Measurements from ENCODE around the gene TRIM14. TPM values are rescaled to one million over a fixed set of nuclear protein-coding genes. Genes with fewer than 3 reads are reported as not detected.

TRIM14 gene
- total RNA-seq, 1 experiment from 2014 or later, result 20.2 TPM

- Histone ChIP-seq H3K4me2 (no peak overlapping the region), H3K27me3 (ENCODE audit: insufficient read depth, low read depth) (no peaks in the 10 kb centered on the region), H2AFZ (no peak overlapping the region), H3K4me3 (no peak overlapping the region), H3K9me2 (ENCODE audit: insufficient read depth) (no peaks in the 10 kb centered on the region), H3K79me2 (ENCODE audit: low read depth) (no peaks in the 10 kb centered on the region), H3F3A (ENCODE audit: insufficient read depth, low read depth) (peaks cover 7% of the 10 kb centered on the region; the same call in 1 of the 2 replicates), H3K36me3 (ENCODE audit: low read depth) (no peaks in the 10 kb centered on the region), H4K20me1 (ENCODE audit: insufficient read depth) (no peaks in the 10 kb centered on the region), H3K9me3 (ENCODE audit: insufficient read depth, low read depth) (no peaks in the 10 kb centered on the region), H3K27ac (no peak overlapping the region), H3K4me1 (replicated peaks; ENCODE audit: insufficient read depth) (no peaks in the 10 kb centered on the region)
- no TSS peak for BruUV-seq (replicated peaks)
- ChIA-PET POLR2A (ENCODE audit: unreplicated experiment) (interaction anchor here (0.5 kb wide), 1 partner anchor 92 kb away, joined by 3 read pairs; no protein-coding TSS in a partner anchor), CTCF (no interaction called here)
- DNase-seq, result no peak
- no peak for TF ChIP-seq EZH2 (IDR thresholded peaks at IDR 0.05; ENCODE audit: low read depth)
- no peak for TF ChIP-seq CTCF (conservative IDR thresholded peaks at IDR 0.05)
- intact Hi-C loops (cut with micrococcal nuclease; ENCODE audit: unreplicated experiment), result no loop called here
These were observed 31.3 kb downstream of the TRIM14 start for GRCh38 chr9:98087420-98088354.

GRCh38 chr9:98086461-98086860, 32.6 kb downstream of the TRIM14 start:
- Histone ChIP-seq H3K4me3 (no peak overlapping the region), H3K27me3 (ENCODE audit: insufficient read depth, low read depth) (no peaks in the 10 kb centered on the region), H4K20me1 (ENCODE audit: insufficient read depth) (no peaks in the 10 kb centered on the region), H3K9me3 (ENCODE audit: insufficient read depth, low read depth) (no peaks in the 10 kb centered on the region), H3K9me2 (ENCODE audit: insufficient read depth) (no peaks in the 10 kb centered on the region), H3K36me3 (ENCODE audit: low read depth) (no peaks in the 10 kb centered on the region), H3K27ac (no peak overlapping the region), H3K79me2 (ENCODE audit: low read depth) (no peaks in the 10 kb centered on the region), H3K4me2 (no peak overlapping the region), H2AFZ (no peak overlapping the region), H3F3A (ENCODE audit: insufficient read depth, low read depth) (peaks cover 14% of the 10 kb centered on the region; the same call in 1 of the 2 replicates), H3K4me1 (replicated peaks; ENCODE audit: insufficient read depth) (peaks cover 7% of the 10 kb centered on the region)
- CTCF ChIA-PET, result interaction anchor here (0.6 kb wide), 1 partner anchor 35 kb away, joined by 3 read pairs; no protein-coding TSS in a partner anchor
- no peak for DNase-seq
- TF ChIP-seq CTCF (conservative IDR thresholded peaks at IDR 0.05) (no peak), EZH2 (IDR thresholded peaks at IDR 0.05; ENCODE audit: low read depth) (no peak)
- BruUV-seq (replicated peaks), result TSS peak; percentile 12
- POLR2A ChIA-PET (ENCODE audit: unreplicated experiment), result interaction anchor here (0.5 kb wide), 1 partner anchor 121 kb away, joined by 4 read pairs; no protein-coding TSS in a partner anchor
- intact Hi-C loops (cut with micrococcal nuclease; ENCODE audit: unreplicated experiment), result no loop called here

GRCh38 chr9:98085944-98086343, 33.1 kb downstream of the TRIM14 start:
- no peaks in the 10 kb centered on the region for H3K79me2 ChIP-seq (ENCODE audit: low read depth)
- no peaks in the 10 kb centered on the region for H3K27me3 ChIP-seq (ENCODE audit: insufficient read depth, low read depth)
- TF ChIP-seq EZH2 (IDR thresholded peaks at IDR 0.05; ENCODE audit: low read depth) (no peak), CTCF (conservative IDR thresholded peaks at IDR 0.05) (no peak)
- no peak for DNase-seq
- intact Hi-C loops (cut with micrococcal nuclease; ENCODE audit: unreplicated experiment), result no loop called here
- H3K36me3 ChIP-seq (ENCODE audit: low read depth), result peaks cover 3% of the 10 kb centered on the region; the same call in 1 of the 2 replicates
- no peaks in the 10 kb centered on the region for H4K20me1 ChIP-seq (ENCODE audit: insufficient read depth)
- H3F3A ChIP-seq (ENCODE audit: insufficient read depth, low read depth), result peaks cover 18% of the 10 kb centered on the region; the same call in 1 of the 2 replicates
- no peaks in the 10 kb centered on the region for H3K9me3 ChIP-seq (ENCODE audit: insufficient read depth, low read depth)
- CTCF ChIA-PET, result no interaction called here
- BruUV-seq (replicated peaks), result no TSS peak
- H3K9me2 ChIP-seq (ENCODE audit: insufficient read depth), result no peaks in the 10 kb centered on the region
- peaks cover 12% of the 10 kb centered on the region for H3K4me1 ChIP-seq (replicated peaks; ENCODE audit: insufficient read depth)
- H3K4me2 ChIP-seq, result no peak overlapping the region
- H3K4me3 ChIP-seq, result no peak overlapping the region
- no peak overlapping the region for H2AFZ ChIP-seq
- H3K27ac ChIP-seq, result no peak overlapping the region
- POLR2A ChIA-PET (ENCODE audit: unreplicated experiment), result no interaction called here
